Parathyroid adenoma (tissue), 2 donors: ENCODE measurements around the gene TNPO1.

ENCODE experiments used
- H2AFZ ChIP-seq: fragments of 300-600 bp; sonication (generic); one replicate; pipeline ENCODE4 v1.7.0; 2017; ENCODE audit warnings: antibody characterized with exemption, mild to moderate bottlenecking
- H3K27ac ChIP-seq: fragments of 300-600 bp; sonication (generic); one replicate; pipeline ENCODE4 v1.7.0; 2017
- H3K27me3 ChIP-seq: fragments of 300-600 bp; sonication (generic); one replicate; pipeline ENCODE4 v1.7.0; 2017; ENCODE audit warnings: low read length; ENCODE audit not compliant: control insufficient read depth, insufficient read depth
- H3K36me3 ChIP-seq: fragments of 300-600 bp; sonication (generic); one replicate; pipeline ENCODE4 v1.7.0; 2017; ENCODE audit warnings: low read length; ENCODE audit not compliant: control insufficient read depth, insufficient read depth
- H3K4me1 ChIP-seq: fragments of 300-600 bp; sonication (generic); one replicate; pipeline ENCODE4 v1.7.0; 2017; ENCODE audit warnings: control low read depth
- H3K4me2 ChIP-seq: fragments of 300-600 bp; sonication (generic); one replicate; pipeline ENCODE4 v1.7.0; 2017; ENCODE audit warnings: low read length
- H3K4me3 ChIP-seq: fragments of 300-600 bp; sonication (generic); one replicate; pipeline ENCODE4 v1.7.0; 2017; ENCODE audit warnings: low read depth, low read length
- H3K79me2 ChIP-seq: fragments of 300-600 bp; sonication (generic); one replicate; pipeline ENCODE4 v1.7.0; 2017; ENCODE audit warnings: control low read depth
- H3K9ac ChIP-seq: fragments of 300-600 bp; sonication (generic); one replicate; pipeline ENCODE4 v1.7.0; 2017; ENCODE audit warnings: mild to moderate bottlenecking
- H3K9me3 ChIP-seq: fragments of 300-600 bp; sonication (generic); one replicate; pipeline ENCODE4 v1.7.0; 2017; ENCODE audit warnings: low read length; ENCODE audit not compliant: control insufficient read depth
- CTCF ChIP-seq: fragments of 300-600 bp; sonication (generic); IDR thresholded peaks from one replicate; pipeline ENCODE4 v1.7.0; 2017; ENCODE audit warnings: antibody characterized with exemption, mild to moderate bottlenecking
- donor health status: primary hyperparathyroidism.

TNPO1 gene

GRCh38 chr5:72822944-72823343 is 6.5 kb downstream of the TNPO1 start:
- Histone ChIP-seq H3K27me3 (no peaks in the 10 kb centered on the region), H2AFZ (no peak overlapping the region), H3K9ac (no peak overlapping the region), H3K4me3 (no peak overlapping the region), H3K36me3 (no peaks in the 10 kb centered on the region), H3K4me1 (peaks cover 23% of the 10 kb centered on the region), H3K4me2 (no peak overlapping the region), H3K27ac (no peak overlapping the region), H3K79me2 (peaks cover 57% of the 10 kb centered on the region), H3K9me3 (no peaks in the 10 kb centered on the region)
- TF ChIP-seq CTCF: no peak

GRCh38 chr5:72829707-72830106 is 13.2 kb downstream of the TNPO1 start:
- Histone ChIP-seq H3K27ac (no peak overlapping the region), H3K4me1 (peaks cover 2% of the 10 kb centered on the region), H3K36me3 (no peaks in the 10 kb centered on the region), H3K9ac (no peak overlapping the region), H3K79me2 (peaks cover 32% of the 10 kb centered on the region), H3K4me2 (no peak overlapping the region), H3K27me3 (no peaks in the 10 kb centered on the region), H3K4me3 (no peak overlapping the region), H2AFZ (no peak overlapping the region), H3K9me3 (no peaks in the 10 kb centered on the region)
- no peak for TF ChIP-seq CTCF

- TF ChIP-seq CTCF: no peak
- Histone ChIP-seq H3K4me3 (no peak overlapping the region), H3K4me2 (no peak overlapping the region), H3K9ac (no peak overlapping the region), H3K79me2 (peaks cover 27% of the 10 kb centered on the region), H3K4me1 (peaks cover 2% of the 10 kb centered on the region), H3K9me3 (no peaks in the 10 kb centered on the region), H3K36me3 (no peaks in the 10 kb centered on the region), H2AFZ (no peak overlapping the region), H3K27me3 (no peaks in the 10 kb centered on the region), H3K27ac (no peak overlapping the region)
Measured at GRCh38 chr5:72830362-72830761, 13.9 kb downstream of the TNPO1 start.

- H3K27me3 ChIP-seq: no peaks in the 10 kb centered on the region
- no peak overlapping the region for H3K4me2 ChIP-seq
- H2AFZ ChIP-seq: no peak overlapping the region
- peaks cover 39% of the 10 kb centered on the region for H3K79me2 ChIP-seq
- H3K9me3 ChIP-seq: no peaks in the 10 kb centered on the region
- H3K36me3 ChIP-seq: no peaks in the 10 kb centered on the region
- H3K4me3 ChIP-seq: no peak overlapping the region
- no peak overlapping the region for H3K27ac ChIP-seq
- TF ChIP-seq CTCF: no peak
- H3K4me1 ChIP-seq: peaks cover 2% of the 10 kb centered on the region
- H3K9ac ChIP-seq: no peak overlapping the region
Measured at GRCh38 chr5:72831685-72832084, 15.2 kb downstream of the TNPO1 start.

GRCh38 chr5:72834924-72835323 is 18.5 kb downstream of the TNPO1 start:
- Histone ChIP-seq H3K4me1 (no peaks in the 10 kb centered on the region), H3K9ac (no peak overlapping the region), H3K4me2 (no peak overlapping the region), H3K27me3 (no peaks in the 10 kb centered on the region), H3K79me2 (peaks cover 35% of the 10 kb centered on the region), H2AFZ (no peak overlapping the region), H3K27ac (no peak overlapping the region), H3K9me3 (no peaks in the 10 kb centered on the region), H3K4me3 (no peak overlapping the region), H3K36me3 (no peaks in the 10 kb centered on the region)
- no peak for TF ChIP-seq CTCF
